GM12892 (cell line): ENCODE data around the gene CHST15.

Experiments used
- POLR2A ChIP-seq: IDR thresholded peaks from 2 replicates; pipeline ENCODE4 v1.6.1; 2011; ENCODE audit warnings: low read depth, low read length, control low read depth
- POLR2AphosphoS5 ChIP-seq: IDR thresholded peaks from 2 replicates; pipeline ENCODE4 v1.6.1; 2011; ENCODE audit warnings: low read depth, low read length, control low read depth
- TAF1 ChIP-seq: IDR thresholded peaks from 2 replicates; pipeline ENCODE4 v1.6.1; 2011; ENCODE audit warnings: low read depth, mild to moderate bottlenecking, control low read depth, low read length, borderline replicate concordance

DNA sequence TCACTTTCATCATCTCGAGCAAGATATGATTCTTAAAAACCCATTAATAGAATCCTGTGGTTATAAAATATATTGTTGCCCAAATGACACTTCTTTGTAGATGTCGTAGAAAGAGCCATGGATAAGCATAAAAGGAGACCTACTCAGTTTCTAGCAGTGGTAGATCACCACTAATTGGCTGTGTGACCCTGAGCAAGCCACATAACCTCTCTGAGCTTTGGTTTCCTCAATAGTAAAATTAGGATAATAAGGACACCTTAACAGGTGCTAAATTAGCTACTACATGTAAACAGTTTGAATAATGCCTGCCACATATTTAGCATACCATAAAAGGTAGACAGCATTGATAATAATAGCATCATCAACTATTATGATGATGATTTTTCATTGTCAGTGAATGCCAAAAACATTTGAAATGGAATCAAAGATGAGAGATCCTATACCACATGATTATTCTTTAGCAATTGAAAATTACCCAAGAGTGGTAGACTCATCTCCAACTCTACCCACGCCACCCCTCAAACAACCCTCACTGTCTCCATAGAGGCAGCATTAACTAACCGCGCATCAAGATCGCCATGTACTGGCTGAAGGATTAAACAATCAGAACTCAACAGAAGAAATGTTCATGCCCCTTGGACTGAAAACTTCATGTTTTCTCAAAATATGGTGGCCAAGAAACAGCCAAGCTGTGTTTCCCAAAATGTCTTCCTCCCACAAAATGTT lies 45.8 kb downstream of the CHST15 start:
- TF ChIP-seq POLR2AphosphoS5 (no peak), TAF1 (no peak), POLR2A (no peak)
